Keratinocyte (primary cell): Measurements from ENCODE around the gene MYL4.

Experiments
- EZH2 ChIP-seq: IDR thresholded peaks from one replicate; pipeline ENCODE4 v1.6.1; 2012; ENCODE audit warnings: inconsistent platforms, mild to moderate bottlenecking, low read length, moderate library complexity
- TF ChIP-seq, protein P1 (sequence below), 3 experiments: IDR thresholded peaks in 1 of 3; conservative IDR thresholded peaks in 1 of 3; optimal IDR thresholded peaks in 1 of 3; 2 replicates in 2 of 3; 3 replicates in 1 of 3; pipeline versions ENCODE3 to v1.5.1; 2011; ENCODE audit warnings: low read length in 3 of 3, mild to moderate bottlenecking in 3 of 3, moderate library complexity in 2 of 3, control low read depth in 1 of 3, inconsistent platforms in 1 of 3; ENCODE audit not compliant: insufficient read depth in 2 of 3; ENCODE audit errors: extremely low read depth in 1 of 3

GRCh38 chr17:47257651-47258339 is 48.6 kb downstream of the MYL4 start:
- TF ChIP-seq, protein P1, sequence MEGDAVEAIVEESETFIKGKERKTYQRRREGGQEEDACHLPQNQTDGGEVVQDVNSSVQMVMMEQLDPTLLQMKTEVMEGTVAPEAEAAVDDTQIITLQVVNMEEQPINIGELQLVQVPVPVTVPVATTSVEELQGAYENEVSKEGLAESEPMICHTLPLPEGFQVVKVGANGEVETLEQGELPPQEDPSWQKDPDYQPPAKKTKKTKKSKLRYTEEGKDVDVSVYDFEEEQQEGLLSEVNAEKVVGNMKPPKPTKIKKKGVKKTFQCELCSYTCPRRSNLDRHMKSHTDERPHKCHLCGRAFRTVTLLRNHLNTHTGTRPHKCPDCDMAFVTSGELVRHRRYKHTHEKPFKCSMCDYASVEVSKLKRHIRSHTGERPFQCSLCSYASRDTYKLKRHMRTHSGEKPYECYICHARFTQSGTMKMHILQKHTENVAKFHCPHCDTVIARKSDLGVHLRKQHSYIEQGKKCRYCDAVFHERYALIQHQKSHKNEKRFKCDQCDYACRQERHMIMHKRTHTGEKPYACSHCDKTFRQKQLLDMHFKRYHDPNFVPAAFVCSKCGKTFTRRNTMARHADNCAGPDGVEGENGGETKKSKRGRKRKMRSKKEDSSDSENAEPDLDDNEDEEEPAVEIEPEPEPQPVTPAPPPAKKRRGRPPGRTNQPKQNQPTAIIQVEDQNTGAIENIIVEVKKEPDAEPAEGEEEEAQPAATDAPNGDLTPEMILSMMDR (optimal IDR thresholded peaks at IDR 0.05 in 1 of 3, IDR thresholded peaks at IDR 0.05 in 1 of 3, conservative IDR thresholded peaks at IDR 0.05 in 1 of 3; ENCODE audit: extremely low read depth in 1 of 3, insufficient read depth in 2 of 3, low read length in 3 of 3), result no peak
- TF ChIP-seq EZH2, result no peak
